ENCODE data around the gene CEBPB.

- TF ChIP-seq CTCF (IDR thresholded peaks at IDR 0.05): no peak
- no peak for TF ChIP-seq POLR2A (IDR thresholded peaks at IDR 0.05)
Observed at GRCh38 chr20:50232651-50233324, 42.2 kb downstream of the CEBPB start.
